Keratinocyte (primary cell): ENCODE results near the gene SAMD4A.

Source experiments
- CTCF ChIP-seq, 3 experiments: IDR thresholded peaks in 1 of 3; conservative IDR thresholded peaks in 1 of 3; optimal IDR thresholded peaks in 1 of 3; 2 replicates in 2 of 3; 3 replicates in 1 of 3; pipeline versions ENCODE3 to v1.5.1; 2011; ENCODE audit warnings: low read length in 3 of 3, mild to moderate bottlenecking in 3 of 3, moderate library complexity in 2 of 3, control low read depth in 1 of 3, inconsistent platforms in 1 of 3; ENCODE audit not compliant: insufficient read depth in 2 of 3; ENCODE audit errors: extremely low read depth in 1 of 3
- EZH2 ChIP-seq: IDR thresholded peaks from one replicate; pipeline ENCODE4 v1.6.1; 2012; ENCODE audit warnings: inconsistent platforms, mild to moderate bottlenecking, low read length, moderate library complexity

- TF ChIP-seq CTCF (optimal IDR thresholded peaks at IDR 0.05 in 1 of 3, IDR thresholded peaks at IDR 0.05 in 1 of 3, conservative IDR thresholded peaks at IDR 0.05 in 1 of 3; ENCODE audit: extremely low read depth in 1 of 3, insufficient read depth in 2 of 3, low read length in 3 of 3) (no peak), EZH2 (no peak)
These were observed 194.1 kb downstream of the SAMD4A start for GRCh38 chr14:54760866-54761575.
